Heart left ventricle (tissue), 16 donors: ENCODE data around the gene UCN. TPM values are rescaled to one million over a fixed set of nuclear protein-coding genes. Genes with fewer than 3 reads are reported as not detected.
"Not testable (repeated sequence)": the region's sequence is repeated elsewhere in the genome, so short reads cannot be mapped to it uniquely, and the experiment has no call there.

ENCODE experiments used
- ATAC-seq, 4 donors: fragments of 200-7000 bp; cut with Tn5 transposase; one replicate each; pipeline ENCODE4 v1.9.1; 2020 to 2022; ENCODE audit warnings: moderate library complexity in 4 of 4, mild to moderate bottlenecking in 3 of 4, moderate number of reproducible peaks in 1 of 4
- DNase-seq, 5 donors: peaks; one replicate each; pipeline ENCODE4 v3.0.0-alpha.2; 2020
- H3K27ac ChIP-seq, 12 donors: fragments of 200-600 bp; sonication (generic) in 4 of 12; one replicate each; pipeline versions ENCODE4 v1.5.0 to v1.8.0; 2016 to 2022; ENCODE audit warnings: mild to moderate bottlenecking in 2 of 12
- H3K27me3 ChIP-seq, 9 donors: fragments of 200-600 bp; sonication (generic) in 2 of 9; one replicate each; pipeline versions ENCODE4 v1.5.1 to v1.8.0; 2016 to 2022; ENCODE audit warnings: mild to moderate bottlenecking in 3 of 9
- H3K36me3 ChIP-seq, 9 donors: fragments of 200-600 bp; sonication (generic) in 2 of 9; one replicate each; pipeline versions ENCODE4 v1.5.0 to v1.8.0; 2018 to 2022; ENCODE audit warnings: mild to moderate bottlenecking in 2 of 9
- H3K4me1 ChIP-seq, 12 donors: fragments of 200-600 bp; sonication (generic) in 4 of 12; one replicate each; pipeline versions ENCODE4 v1.5.0 to v1.8.0; 2016 to 2022; ENCODE audit warnings: mild to moderate bottlenecking in 3 of 12
- H3K4me3 ChIP-seq, 12 donors: fragments of 200-600 bp; sonication (generic) in 4 of 12; one replicate each; pipeline versions ENCODE4 v1.5.0 to v1.8.0; 2017 to 2022; ENCODE audit warnings: mild to moderate bottlenecking in 9 of 12, moderate library complexity in 4 of 12
- H3K9me3 ChIP-seq, 12 donors: fragments of 200-600 bp; sonication (generic) in 4 of 12; one replicate each; pipeline versions ENCODE4 v1.5.0 to v1.8.0; 2016 to 2022; ENCODE audit warnings: mild to moderate bottlenecking in 1 of 12
- POLR2A ChIP-seq, 2 donors: fragments of 450-650 bp; IDR thresholded peaks; one replicate each; pipeline ENCODE4 v1.6.1; 2017; ENCODE audit warnings: antibody characterized with exemption in 2 of 2, mild to moderate bottlenecking in 2 of 2, moderate library complexity in 2 of 2
- WGBS, 4 donors: extraction: QIAGEN DNeasy Blood & Tissue Kit in 2 of 4; methylation state at CpG; one replicate each; pipeline versions ENCODE4 v1.1.5 to v1.1.7; 2013 to 2018; 5-methylcytosine and 5-hydroxymethylcytosine counted together
- intact Hi-C, 10 donors: fragments of 100-400 bp; cut with DNase I; formaldehyde crosslinking; loops; one replicate each; pipeline versions ENCODE4 v1.11.1 to v1.14.2; 2022
- polyA plus RNA-seq, 2 donors: library from polyadenylated mRNA; stranded (reverse); fragments of 200-250 nt; gene quantifications; one replicate each; pipeline ENCODE4 v1.2.3, GENCODE V29; 2013
- total RNA-seq, 9 donors: library from RNA; depleted of rRNA in 2 of 9; stranded (reverse); fragments of >200 nt in 2 of 9; fragmentation: NEBNext Ultra II Directional in 3 of 9; extraction: Animal tissue kit (Norgen Biotek cat#: 25700) in 3 of 9; gene quantifications; one replicate each; pipeline versions ENCODE4 v1.1.0 to v1.2.4, GENCODE V29; 2016 to 2023
- TF ChIP-seq, protein P1 (sequence below), 12 donors: fragments of 200-600 bp; sonication (generic) in 4 of 12; IDR thresholded peaks; one replicate each; pipeline versions ENCODE4 v1.5.0 to v1.8.0; 2018 to 2022; ENCODE audit warnings: antibody characterized with exemption in 12 of 12, mild to moderate bottlenecking in 5 of 12
- donor health status: ischemic (EF 13 %, LVEDD 7.1; RV severe dilation, severe dysfunction).
- donor health status: healthy with polysubstance abuse.
- donor health status: DM: no; HTN: yes; CAD: no.
- donor health status: DM: no; HTN: no; CAD: no.
- donor health status: ischemic (EF 25% LVEDD 6.9; RV normal size, moderate dysfunction).
- donor health status: ischemic (EF 25% LVEDD 5.7; RV mildly dilated, moderate dysfunction).
- donor health status: healthy.
- donor health status: DM: yes; HTN: yes; CAD: no.
- donor health status: ischemic (EF 35%, LVEDD 5.7; RV mildly dilated, moderate dysfunction).
- donor health status: nonischemic (EF 11% LVEDD 7.7; RV severe dilation, severe dysfunction).
- donor health status: DM: yes; HTN: yes; CAD: no.
- donor health status: PGD.
- donor health status: ischemic (EF 29% LVEDD 5.4; RV normal size, mild dysfunction).
- donor health status: nonischemic (EF 23%, LVEDD 6.1; RV moderate dilation, normal function).

The UCN gene
- total and polyA plus RNA-seq, 11 donors = 0.60 to 2.5 (median 1.3) TPM

DNA sequence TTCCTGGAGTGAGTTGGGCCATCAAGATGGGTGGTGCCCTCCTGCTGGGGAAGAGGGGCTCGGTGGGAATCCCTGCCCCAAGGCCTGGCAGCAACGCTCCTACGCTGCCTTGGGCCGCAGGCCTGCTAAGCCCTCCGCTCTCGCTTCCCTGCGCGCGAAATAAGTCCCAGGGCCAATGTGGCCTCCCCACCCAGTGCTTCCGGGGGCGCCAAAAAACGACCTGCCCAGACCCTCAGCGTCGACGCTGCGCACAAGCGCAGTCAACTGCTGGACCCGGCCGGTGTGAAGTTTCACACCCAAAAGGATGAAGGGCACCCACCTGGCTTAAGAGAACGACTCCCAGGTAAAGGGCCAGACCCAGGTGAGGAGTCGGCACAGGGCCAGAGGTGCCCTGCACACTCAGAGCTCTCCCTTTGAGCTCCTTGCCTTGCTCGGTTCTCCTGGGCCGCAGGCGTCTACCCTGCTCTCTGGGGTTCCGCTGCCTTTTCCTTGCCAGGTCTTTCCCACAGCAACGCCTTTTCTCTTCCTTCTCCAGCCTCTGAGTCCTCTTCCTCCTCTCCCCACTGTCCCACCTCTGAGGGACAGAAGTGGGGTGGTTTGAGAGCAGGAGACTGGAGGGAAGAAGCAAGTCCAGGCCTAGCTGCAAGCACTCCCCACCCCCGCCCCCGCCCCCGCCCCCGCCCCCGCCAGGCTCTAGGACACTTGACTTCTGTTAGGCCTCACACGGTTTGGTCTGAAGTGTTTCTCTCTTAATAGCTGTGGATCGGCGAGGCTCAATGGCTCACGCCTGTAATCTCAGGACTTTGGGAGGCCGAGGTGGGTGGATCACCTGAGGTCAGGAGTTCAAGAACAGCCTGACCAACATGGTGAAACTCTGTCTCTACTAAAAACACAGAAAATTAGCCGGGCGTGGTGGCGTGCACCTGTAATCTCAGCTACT, 32.8 kb downstream of the UCN start, which contains the start of gene DNAJC5G:
DNAJC5G (plus strand) TSS at position 223 of the 940 bp plus-strand sequence. CDS start 1,296 bp downstream, outside the sequence.
- ATAC-seq (no peak), DNase-seq (no peak)
- Histone ChIP-seq H3K27me3 (peaks cover 0 to 4% (median 0%) of the 10 kb centered on the region in 9 donors), H3K4me3 (no peak within 1 kb of the TSS), H3K9me3 (no peaks in the 10 kb centered on the region), H3K27ac (peak within 1 kb of the TSS in 5 of 12 donors; percentile 71 to 91 (median 81)), H3K4me1 (peaks cover 0 to 41% (median 8%) of the 10 kb centered on the region in 12 donors), H3K36me3 (no peaks in the 10 kb centered on the region)
- intact Hi-C loops = loop anchor here in 5 of 10 donors (2.0 to 10.0 kb wide), 4 partner anchors 177 to 321 kb away; no protein-coding TSS in a partner anchor
- TF ChIP-seq, protein P1, sequence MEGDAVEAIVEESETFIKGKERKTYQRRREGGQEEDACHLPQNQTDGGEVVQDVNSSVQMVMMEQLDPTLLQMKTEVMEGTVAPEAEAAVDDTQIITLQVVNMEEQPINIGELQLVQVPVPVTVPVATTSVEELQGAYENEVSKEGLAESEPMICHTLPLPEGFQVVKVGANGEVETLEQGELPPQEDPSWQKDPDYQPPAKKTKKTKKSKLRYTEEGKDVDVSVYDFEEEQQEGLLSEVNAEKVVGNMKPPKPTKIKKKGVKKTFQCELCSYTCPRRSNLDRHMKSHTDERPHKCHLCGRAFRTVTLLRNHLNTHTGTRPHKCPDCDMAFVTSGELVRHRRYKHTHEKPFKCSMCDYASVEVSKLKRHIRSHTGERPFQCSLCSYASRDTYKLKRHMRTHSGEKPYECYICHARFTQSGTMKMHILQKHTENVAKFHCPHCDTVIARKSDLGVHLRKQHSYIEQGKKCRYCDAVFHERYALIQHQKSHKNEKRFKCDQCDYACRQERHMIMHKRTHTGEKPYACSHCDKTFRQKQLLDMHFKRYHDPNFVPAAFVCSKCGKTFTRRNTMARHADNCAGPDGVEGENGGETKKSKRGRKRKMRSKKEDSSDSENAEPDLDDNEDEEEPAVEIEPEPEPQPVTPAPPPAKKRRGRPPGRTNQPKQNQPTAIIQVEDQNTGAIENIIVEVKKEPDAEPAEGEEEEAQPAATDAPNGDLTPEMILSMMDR (IDR thresholded peaks at IDR 0.05) = no peak
- no peak for TF ChIP-seq POLR2A (IDR thresholded peaks at IDR 0.05)
- 73 to 81% (median 77%) methylated on average over 37 to 39 of the region's 39 CpGs for WGBS, 4 donors

DNA sequence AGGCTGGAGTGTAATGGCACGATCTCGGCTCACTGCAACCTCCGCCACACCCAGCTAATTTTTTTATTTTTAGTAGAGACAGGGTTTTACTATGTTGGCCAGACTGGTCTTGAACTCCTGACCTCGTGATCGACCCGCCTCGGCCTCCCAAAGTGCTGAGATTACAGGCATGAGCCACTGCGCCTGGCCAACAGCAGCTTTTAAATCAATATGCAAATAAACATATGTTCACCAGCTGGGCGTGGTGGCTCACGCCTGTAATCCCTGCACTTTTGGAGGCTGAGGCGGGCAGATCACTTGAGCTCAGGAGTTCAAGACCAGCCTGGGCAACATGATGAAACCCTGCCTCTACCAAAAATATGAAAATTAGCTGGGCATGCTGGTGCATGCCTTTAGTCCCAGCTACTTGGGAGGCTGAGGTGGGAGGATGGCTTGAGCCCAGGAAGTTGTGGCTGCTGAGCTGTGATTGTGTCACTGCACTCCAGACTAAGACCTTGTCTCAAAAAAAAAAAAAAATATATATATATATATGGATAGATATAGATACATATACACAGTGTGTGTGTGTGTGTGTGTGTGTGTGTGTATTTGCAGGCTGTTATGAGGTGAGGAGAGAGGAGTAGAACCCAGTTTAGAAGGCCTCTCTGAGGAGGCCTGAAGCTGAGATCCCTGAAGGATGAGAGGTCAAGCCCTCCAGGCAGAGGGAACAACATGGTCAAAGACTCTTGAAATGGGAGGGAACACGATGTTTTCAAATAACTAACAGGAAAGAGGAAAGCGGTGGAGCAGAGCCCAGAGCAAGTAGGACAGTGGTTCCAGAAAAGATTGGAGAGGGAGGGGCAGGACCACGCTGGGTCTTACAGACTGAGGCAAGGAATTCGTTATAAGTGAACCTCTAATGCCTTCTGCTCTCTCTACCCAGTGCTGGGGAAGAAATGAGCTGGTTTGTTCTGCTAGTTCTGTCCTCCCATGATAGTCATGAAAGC, 35.4 kb downstream of the UCN start:
- not testable (repeated sequence) for H3K27me3 ChIP-seq, H3K9me3 ChIP-seq, H3K4me3 ChIP-seq, H3K36me3 ChIP-seq, DNase-seq
- ATAC-seq = peak in 2 of 4 donors; percentile 7 to 40
- Histone ChIP-seq H3K27ac (peak overlapping the region; percentile 60 to 91 (median 77)), H3K4me1 (peaks cover 0 to 38% (median 5%) of the 10 kb centered on the region in 12 donors)
- intact Hi-C loops = loop anchor here in 2 of 10 donors (10.0 kb wide), 2 partner anchors 308 to 318 kb away; no protein-coding TSS in a partner anchor
- WGBS, 4 donors = 53 to 56% (median 54%) methylated on average over 15 of the region's 15 CpGs

DNA sequence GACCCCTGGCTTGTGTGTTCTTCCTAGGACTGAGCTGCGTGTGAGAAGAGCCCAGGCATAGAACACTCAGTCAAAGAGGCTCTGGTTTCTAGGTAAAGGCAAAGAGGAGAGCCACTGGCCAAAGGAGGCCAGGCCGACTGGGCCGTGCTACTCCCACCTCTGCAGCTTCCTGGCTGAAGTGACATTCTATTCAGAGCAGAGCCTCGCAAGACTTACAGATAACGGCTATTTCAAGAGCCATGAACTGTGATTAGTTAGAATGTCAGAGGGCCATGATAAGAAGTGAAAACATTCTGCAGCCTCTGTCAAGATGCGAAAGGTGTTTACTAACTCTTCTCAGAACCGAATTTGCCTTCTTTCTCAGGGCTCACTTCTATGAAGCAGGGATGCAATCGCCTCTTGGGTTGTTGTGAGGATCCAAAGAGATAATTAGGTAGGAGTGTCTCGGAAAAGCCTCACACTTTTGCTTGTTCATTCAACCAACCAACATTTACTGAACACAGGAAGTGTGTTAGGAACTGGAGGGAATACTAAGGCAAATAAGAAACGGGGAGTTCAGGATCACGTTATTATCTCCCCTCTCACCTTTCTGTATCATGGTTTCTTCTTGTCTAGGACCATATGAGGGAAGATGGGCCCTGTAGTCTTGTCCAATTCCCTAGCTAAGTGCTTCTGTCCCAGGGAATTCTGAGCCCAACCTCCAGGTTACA, 36.5 kb downstream of the UCN start:
- Histone ChIP-seq H3K27ac (peak overlapping the region; percentile 62 to 91 (median 77)), H3K4me3 (no peak overlapping the region), H3K9me3 (no peaks in the 10 kb centered on the region), H3K27me3 (peaks cover 0 to 11% (median 0%) of the 10 kb centered on the region in 9 donors), H3K36me3 (no peaks in the 10 kb centered on the region), H3K4me1 (peaks cover 0 to 38% (median 5%) of the 10 kb centered on the region in 12 donors)
- intact Hi-C loops = loop anchor here in 2 of 10 donors (10.0 kb wide), 2 partner anchors 307 to 317 kb away; no protein-coding TSS in a partner anchor
- DNase-seq (peak in 3 of 5 donors; percentile 64 to 69 (median 66)), ATAC-seq (peak; percentile 87 to 95 (median 93))
- TF ChIP-seq POLR2A (IDR thresholded peaks at IDR 0.05) = peak in 1 of 2 donors; percentile 32
- TF ChIP-seq, protein P1 (IDR thresholded peaks at IDR 0.05) = no peak
- WGBS, 4 donors = 20 to 30% (median 26%) methylated on average over 11 of the region's 11 CpGs
